ENCODE data around the gene COMMD3. TPM values are rescaled to one million over a fixed set of nuclear protein-coding genes. Genes with fewer than 3 reads are reported as not detected.

COMMD3 gene
- total and polyA plus RNA-seq, 9 of the 15 experiments (the other 6 are each of a cell fraction or from before 2014, with no cell fraction given): 50.7 to 217 (median 80.1) TPM

DNA sequence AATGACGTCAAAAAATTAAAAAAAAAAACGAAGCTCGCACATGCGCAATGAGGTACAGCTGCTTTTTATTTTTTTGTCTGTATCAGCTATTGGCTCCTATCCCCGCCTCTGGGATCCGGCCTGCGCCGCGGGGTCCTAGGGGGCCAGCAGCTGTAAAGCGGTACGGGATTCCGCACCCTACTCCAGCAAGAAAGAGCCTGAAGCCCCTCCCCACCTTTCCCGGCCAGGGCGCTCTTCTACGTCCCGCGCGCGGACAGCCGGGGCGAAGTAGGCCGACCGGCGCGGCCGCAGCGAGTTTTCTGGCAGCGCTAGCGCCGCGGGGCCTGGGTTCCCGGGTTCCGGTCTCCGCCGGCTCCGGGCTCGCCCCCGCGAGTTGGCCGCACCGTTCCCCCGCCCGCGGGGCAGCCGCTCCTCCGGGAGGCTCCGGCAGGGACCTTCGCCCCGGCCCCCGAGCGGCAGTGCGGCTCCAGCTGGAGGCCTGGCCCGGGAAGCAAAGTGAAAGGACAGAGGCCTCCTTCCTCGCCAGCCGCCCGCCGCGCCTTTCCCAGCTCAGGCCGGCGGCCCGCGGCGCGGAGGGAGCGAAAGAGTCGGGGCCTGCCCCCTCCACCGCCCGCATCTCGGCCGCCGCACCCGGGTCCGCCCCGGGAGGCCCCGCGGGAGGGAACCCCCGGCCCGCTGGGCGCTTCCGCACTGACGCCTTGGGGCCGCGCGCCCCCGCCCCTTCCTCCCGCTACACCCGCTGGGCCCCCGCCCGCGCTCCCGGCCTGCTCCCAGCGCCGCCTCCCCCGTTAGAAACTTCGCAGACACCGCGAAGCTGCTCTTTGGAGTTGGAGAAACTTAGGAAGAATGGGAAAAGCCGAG is 24.4 kb downstream of the COMMD3 start (continued):
- TF ChIP-seq HBP1 (CRISPR knock-in tag; IDR thresholded peaks at IDR 0.05): no peak
- TF ChIP-seq, protein P1, sequence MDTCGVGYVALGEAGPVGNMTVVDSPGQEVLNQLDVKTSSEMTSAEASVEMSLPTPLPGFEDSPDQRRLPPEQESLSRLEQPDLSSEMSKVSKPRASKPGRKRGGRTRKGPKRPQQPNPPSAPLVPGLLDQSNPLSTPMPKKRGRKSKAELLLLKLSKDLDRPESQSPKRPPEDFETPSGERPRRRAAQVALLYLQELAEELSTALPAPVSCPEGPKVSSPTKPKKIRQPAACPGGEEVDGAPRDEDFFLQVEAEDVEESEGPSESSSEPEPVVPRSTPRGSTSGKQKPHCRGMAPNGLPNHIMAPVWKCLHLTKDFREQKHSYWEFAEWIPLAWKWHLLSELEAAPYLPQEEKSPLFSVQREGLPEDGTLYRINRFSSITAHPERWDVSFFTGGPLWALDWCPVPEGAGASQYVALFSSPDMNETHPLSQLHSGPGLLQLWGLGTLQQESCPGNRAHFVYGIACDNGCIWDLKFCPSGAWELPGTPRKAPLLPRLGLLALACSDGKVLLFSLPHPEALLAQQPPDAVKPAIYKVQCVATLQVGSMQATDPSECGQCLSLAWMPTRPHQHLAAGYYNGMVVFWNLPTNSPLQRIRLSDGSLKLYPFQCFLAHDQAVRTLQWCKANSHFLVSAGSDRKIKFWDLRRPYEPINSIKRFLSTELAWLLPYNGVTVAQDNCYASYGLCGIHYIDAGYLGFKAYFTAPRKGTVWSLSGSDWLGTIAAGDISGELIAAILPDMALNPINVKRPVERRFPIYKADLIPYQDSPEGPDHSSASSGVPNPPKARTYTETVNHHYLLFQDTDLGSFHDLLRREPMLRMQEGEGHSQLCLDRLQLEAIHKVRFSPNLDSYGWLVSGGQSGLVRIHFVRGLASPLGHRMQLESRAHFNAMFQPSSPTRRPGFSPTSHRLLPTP (IDR thresholded peaks at IDR 0.05; ENCODE audit: borderline replicate concordance, extremely low read depth, insufficient read length): no peak
- no peak for TF ChIP-seq TCF7L2 (IDR thresholded peaks at IDR 0.05; ENCODE audit: low read depth, low read length)
- no peak for TF ChIP-seq ZNF830 (CRISPR knock-in tag; IDR thresholded peaks at IDR 0.05)
- TF ChIP-seq RBM17 (IDR thresholded peaks at IDR 0.05; ENCODE audit: borderline replicate concordance, low read depth, low read length): no peak
- TF ChIP-seq, protein P2, sequence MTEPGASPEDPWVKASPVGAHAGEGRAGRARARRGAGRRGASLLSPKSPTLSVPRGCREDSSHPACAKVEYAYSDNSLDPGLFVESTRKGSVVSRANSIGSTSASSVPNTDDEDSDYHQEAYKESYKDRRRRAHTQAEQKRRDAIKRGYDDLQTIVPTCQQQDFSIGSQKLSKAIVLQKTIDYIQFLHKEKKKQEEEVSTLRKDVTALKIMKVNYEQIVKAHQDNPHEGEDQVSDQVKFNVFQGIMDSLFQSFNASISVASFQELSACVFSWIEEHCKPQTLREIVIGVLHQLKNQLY (CRISPR knock-in tag; conservative IDR thresholded peaks at IDR 0.05): no peak
- TF ChIP-seq, protein P3, sequence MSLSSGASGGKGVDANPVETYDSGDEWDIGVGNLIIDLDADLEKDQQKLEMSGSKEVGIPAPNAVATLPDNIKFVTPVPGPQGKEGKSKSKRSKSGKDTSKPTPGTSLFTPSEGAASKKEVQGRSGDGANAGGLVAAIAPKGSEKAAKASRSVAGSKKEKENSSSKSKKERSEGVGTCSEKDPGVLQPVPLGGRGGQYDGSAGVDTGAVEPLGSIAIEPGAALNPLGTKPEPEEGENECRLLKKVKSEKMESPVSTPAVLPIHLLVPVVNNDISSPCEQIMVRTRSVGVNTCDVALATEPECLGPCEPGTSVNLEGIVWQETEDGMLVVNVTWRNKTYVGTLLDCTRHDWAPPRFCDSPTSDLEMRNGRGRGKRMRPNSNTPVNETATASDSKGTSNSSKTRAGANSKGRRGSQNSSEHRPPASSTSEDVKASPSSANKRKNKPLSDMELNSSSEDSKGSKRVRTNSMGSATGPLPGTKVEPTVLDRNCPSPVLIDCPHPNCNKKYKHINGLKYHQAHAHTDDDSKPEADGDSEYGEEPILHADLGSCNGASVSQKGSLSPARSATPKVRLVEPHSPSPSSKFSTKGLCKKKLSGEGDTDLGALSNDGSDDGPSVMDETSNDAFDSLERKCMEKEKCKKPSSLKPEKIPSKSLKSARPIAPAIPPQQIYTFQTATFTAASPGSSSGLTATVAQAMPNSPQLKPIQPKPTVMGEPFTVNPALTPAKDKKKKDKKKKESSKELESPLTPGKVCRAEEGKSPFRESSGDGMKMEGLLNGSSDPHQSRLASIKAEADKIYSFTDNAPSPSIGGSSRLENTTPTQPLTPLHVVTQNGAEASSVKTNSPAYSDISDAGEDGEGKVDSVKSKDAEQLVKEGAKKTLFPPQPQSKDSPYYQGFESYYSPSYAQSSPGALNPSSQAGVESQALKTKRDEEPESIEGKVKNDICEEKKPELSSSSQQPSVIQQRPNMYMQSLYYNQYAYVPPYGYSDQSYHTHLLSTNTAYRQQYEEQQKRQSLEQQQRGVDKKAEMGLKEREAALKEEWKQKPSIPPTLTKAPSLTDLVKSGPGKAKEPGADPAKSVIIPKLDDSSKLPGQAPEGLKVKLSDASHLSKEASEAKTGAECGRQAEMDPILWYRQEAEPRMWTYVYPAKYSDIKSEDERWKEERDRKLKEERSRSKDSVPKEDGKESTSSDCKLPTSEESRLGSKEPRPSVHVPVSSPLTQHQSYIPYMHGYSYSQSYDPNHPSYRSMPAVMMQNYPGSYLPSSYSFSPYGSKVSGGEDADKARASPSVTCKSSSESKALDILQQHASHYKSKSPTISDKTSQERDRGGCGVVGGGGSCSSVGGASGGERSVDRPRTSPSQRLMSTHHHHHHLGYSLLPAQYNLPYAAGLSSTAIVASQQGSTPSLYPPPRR (CRISPR knock-in tag; IDR thresholded peaks at IDR 0.05; ENCODE audit: borderline replicate concordance): no peak
- TF ChIP-seq HDAC8 (tag; IDR thresholded peaks at IDR 0.05): peak; percentile 25; the same call in 1 of the 2 replicates
- TF ChIP-seq AFF1 (IDR thresholded peaks at IDR 0.05; ENCODE audit: low read depth in 1 of 2, partially characterized antibody in 2 of 2): peak in 1 of 2 experiments; percentile 17
- TF ChIP-seq HLTF (IDR thresholded peaks at IDR 0.05): no peak

Measured in K562 (cell line).